ENCODE results near the gene B4GALNT4. TPM values are rescaled to one million over a fixed set of nuclear protein-coding genes. Genes with fewer than 3 reads are reported as not detected.

The B4GALNT4 gene
- total RNA-seq, 1 donor from 2014 or later, result 201 TPM

DNA sequence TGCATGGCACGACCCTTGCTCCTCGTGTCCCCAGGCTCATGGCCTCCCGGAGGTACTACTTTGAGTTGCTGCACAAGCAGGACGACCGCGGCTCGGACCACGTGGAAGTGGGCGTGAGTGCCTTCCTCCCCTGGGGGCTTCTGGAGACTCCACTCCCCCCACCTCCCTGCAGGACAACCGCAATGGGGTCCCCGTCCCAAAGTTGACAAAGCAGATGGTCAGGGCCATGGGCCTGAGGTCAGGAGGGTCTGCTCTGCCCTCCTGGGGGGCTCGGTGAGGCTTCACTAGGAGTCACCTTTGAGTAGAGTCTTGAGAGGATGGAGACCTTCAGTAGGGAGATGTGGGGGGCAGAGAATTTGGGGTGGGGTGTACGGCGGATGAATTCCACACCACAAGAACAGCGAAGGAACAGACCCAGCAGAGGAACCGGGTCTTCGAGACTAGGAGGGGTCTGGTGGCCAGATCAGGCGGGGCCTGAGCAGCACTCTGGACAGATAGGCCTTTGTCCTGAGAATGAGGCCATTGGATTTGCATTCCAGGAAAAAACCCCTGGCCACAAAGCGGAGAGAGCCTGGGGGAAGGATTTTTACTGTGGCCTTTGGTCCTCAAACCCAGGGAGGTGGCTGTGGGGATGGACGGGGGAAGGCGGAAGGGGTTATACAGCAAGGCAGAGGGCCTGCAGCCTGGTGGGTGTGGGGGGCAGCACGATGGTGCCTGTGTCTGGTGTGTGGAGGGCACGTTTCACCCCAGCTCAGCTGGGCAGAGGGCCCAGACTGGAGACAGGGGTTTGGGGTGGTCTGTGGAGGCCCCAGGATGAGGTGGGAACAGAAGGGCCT lies 4.6 kb downstream of the B4GALNT4 start:
- DNase-seq (ENCODE audit: low read depth, low spot score), result peak; percentile 55
- peaks cover 6% of the 10 kb centered on the region for H3K27me3 Mint-ChIP-seq (ENCODE audit: low read depth)
- peaks cover 21% of the 10 kb centered on the region for H3K36me3 Mint-ChIP-seq (ENCODE audit: low read depth)
- H3K4me3 Mint-ChIP-seq, result peak overlapping the region; percentile 88
- TF ChIP-seq, protein P1, sequence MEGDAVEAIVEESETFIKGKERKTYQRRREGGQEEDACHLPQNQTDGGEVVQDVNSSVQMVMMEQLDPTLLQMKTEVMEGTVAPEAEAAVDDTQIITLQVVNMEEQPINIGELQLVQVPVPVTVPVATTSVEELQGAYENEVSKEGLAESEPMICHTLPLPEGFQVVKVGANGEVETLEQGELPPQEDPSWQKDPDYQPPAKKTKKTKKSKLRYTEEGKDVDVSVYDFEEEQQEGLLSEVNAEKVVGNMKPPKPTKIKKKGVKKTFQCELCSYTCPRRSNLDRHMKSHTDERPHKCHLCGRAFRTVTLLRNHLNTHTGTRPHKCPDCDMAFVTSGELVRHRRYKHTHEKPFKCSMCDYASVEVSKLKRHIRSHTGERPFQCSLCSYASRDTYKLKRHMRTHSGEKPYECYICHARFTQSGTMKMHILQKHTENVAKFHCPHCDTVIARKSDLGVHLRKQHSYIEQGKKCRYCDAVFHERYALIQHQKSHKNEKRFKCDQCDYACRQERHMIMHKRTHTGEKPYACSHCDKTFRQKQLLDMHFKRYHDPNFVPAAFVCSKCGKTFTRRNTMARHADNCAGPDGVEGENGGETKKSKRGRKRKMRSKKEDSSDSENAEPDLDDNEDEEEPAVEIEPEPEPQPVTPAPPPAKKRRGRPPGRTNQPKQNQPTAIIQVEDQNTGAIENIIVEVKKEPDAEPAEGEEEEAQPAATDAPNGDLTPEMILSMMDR (conservative IDR thresholded peaks at IDR 0.05), result no peak
- H3K4me1 Mint-ChIP-seq, result peaks cover 35% of the 10 kb centered on the region
- H3K27ac Mint-ChIP-seq (ENCODE audit: unreplicated experiment), result peak overlapping the region; percentile 90
- peaks cover 2% of the 10 kb centered on the region for H3K9me3 Mint-ChIP-seq

GRCh38 chr11:375065-376025 lies 6.0 kb downstream of the B4GALNT4 start:
- TF ChIP-seq, protein P1 (conservative IDR thresholded peaks at IDR 0.05), result no peak
- no peak for DNase-seq (ENCODE audit: low read depth, low spot score)
- H3K4me3 Mint-ChIP-seq, result no peak overlapping the region
- H3K36me3 Mint-ChIP-seq (ENCODE audit: low read depth), result peaks cover 22% of the 10 kb centered on the region
- peaks cover 6% of the 10 kb centered on the region for H3K27me3 Mint-ChIP-seq (ENCODE audit: low read depth)
- peaks cover 31% of the 10 kb centered on the region for H3K4me1 Mint-ChIP-seq
- H3K9me3 Mint-ChIP-seq, result peaks cover 2% of the 10 kb centered on the region
- no peak overlapping the region for H3K27ac Mint-ChIP-seq (ENCODE audit: unreplicated experiment)

- DNase-seq (ENCODE audit: low read depth, low spot score), result no peak
- peaks cover 4% of the 10 kb centered on the region for H3K27me3 Mint-ChIP-seq (ENCODE audit: low read depth)
- H3K4me1 Mint-ChIP-seq, result peaks cover 21% of the 10 kb centered on the region
- TF ChIP-seq, protein P1 (conservative IDR thresholded peaks at IDR 0.05), result no peak
- no peak overlapping the region for H3K27ac Mint-ChIP-seq (ENCODE audit: unreplicated experiment)
- peaks cover 2% of the 10 kb centered on the region for H3K9me3 Mint-ChIP-seq
- peaks cover 22% of the 10 kb centered on the region for H3K36me3 Mint-ChIP-seq (ENCODE audit: low read depth)
- no peak overlapping the region for H3K4me3 Mint-ChIP-seq
These were observed 7.4 kb downstream of the B4GALNT4 start for GRCh38 chr11:376531-377173.

- Mint-ChIP-seq H3K27ac (ENCODE audit: unreplicated experiment) (no peak overlapping the region), H3K4me1 (peaks cover 14% of the 10 kb centered on the region), H3K4me3 (peak overlapping the region; percentile 29), H3K27me3 (ENCODE audit: low read depth) (peaks cover 4% of the 10 kb centered on the region), H3K36me3 (ENCODE audit: low read depth) (peaks cover 22% of the 10 kb centered on the region), H3K9me3 (peaks cover 2% of the 10 kb centered on the region)
- no peak for DNase-seq (ENCODE audit: low read depth, low spot score)
- TF ChIP-seq, protein P1 (conservative IDR thresholded peaks at IDR 0.05), result no peak
These were observed 8.0 kb downstream of the B4GALNT4 start for GRCh38 chr11:377174-377865.

Measured in neural crest cell (in vitro differentiated cells).